H1 (cell line): Measurements from ENCODE around the gene KLHL5. TPM values are rescaled to one million over a fixed set of nuclear protein-coding genes. Genes with fewer than 3 reads are reported as not detected.

Experiments
- CTCF ChIA-PET: fragments of 300-600 bp; sonication (Branson Sonifier 250); formaldehyde crosslinking; loops from one replicate; lab custom pipeline; 2021; ENCODE audit not compliant: partially characterized antibody; lab: Charles Lee
- POLR2A ChIA-PET: fragments of 300-600 bp; sonication (Branson Sonifier 250); formaldehyde crosslinking; loops from one replicate; lab custom pipeline; 2021; ENCODE audit warnings: inconsistent platforms; ENCODE audit not compliant: partially characterized antibody; lab: Charles Lee
- DNase-seq, 2 experiments: peaks; one replicate each; pipeline versions ENCODE4 v3.0.0 to v3.0.0-alpha.2; 2010 to 2022; ENCODE audit warnings: low spot score in 2 of 2, low read depth in 1 of 2, mixed read lengths in 1 of 2
- FAIRE-seq: peaks from 2 replicates; lab custom pipeline; 2011; peaks lifted over from hg19 to GRCh38; lab: Jason Lieb, UNC
- H2AFZ ChIP-seq: 2 replicates; pipeline ENCODE4 v1.8.1; 2012; ENCODE audit warnings: low read length, inconsistent platforms
- H2AK5ac ChIP-seq: 2 replicates; pipeline ENCODE4 v1.6.1; 2013; ENCODE audit warnings: low read depth, low read length
- H2BK120ac ChIP-seq: replicated peaks from 2 replicates; pipeline ENCODE3; 2013; ENCODE audit warnings: low read depth, low read length, inconsistent platforms
- H2BK12ac ChIP-seq: 2 replicates; pipeline ENCODE4 v1.6.1; 2013; ENCODE audit warnings: low read depth, low read length
- H2BK15ac ChIP-seq: 2 replicates; pipeline ENCODE4 v1.6.1; 2013; ENCODE audit warnings: low read length
- H2BK20ac ChIP-seq: 2 replicates; pipeline ENCODE4 v1.6.1; 2013; ENCODE audit warnings: low read length
- H2BK5ac ChIP-seq: 2 replicates; pipeline ENCODE4 v1.6.1; 2013; ENCODE audit warnings: low read depth, low read length
- H3K14ac ChIP-seq: 2 replicates; pipeline ENCODE4 v1.6.1; 2013; ENCODE audit warnings: inconsistent platforms; ENCODE audit not compliant: insufficient read length
- H3K18ac ChIP-seq: 2 replicates; pipeline ENCODE4 v1.6.1; 2013; ENCODE audit warnings: low read length; ENCODE audit errors: extremely low read depth
- H3K23ac ChIP-seq: 2 replicates; pipeline ENCODE4 v1.6.1; 2013; ENCODE audit warnings: inconsistent platforms; ENCODE audit not compliant: insufficient read length
- H3K23me2 ChIP-seq: 2 replicates; pipeline ENCODE4 v1.6.1; 2013; ENCODE audit warnings: low read depth, low read length
- H3K27ac ChIP-seq: 2 replicates; pipeline ENCODE4 v1.6.1; 2011; ENCODE audit warnings: low read depth, low read length, inconsistent platforms
- H3K27me3 ChIP-seq, 4 experiments: replicated peaks in 1 of 4; 1 replicate in 1 of 4; 2 replicates in 3 of 4; pipeline versions ENCODE4 v1.6.1 to v1.8.1; 2011 to 2013; ENCODE audit warnings: low read length in 3 of 4, mild to moderate bottlenecking in 3 of 4, inconsistent platforms in 2 of 4, mixed read lengths in 2 of 4, moderate library complexity in 1 of 4; ENCODE audit not compliant: control insufficient read depth in 3 of 4, insufficient read depth in 3 of 4; ENCODE audit errors: extremely low read depth in 1 of 4
- H3K36me3 ChIP-seq, 4 experiments: 2 replicates each; pipeline versions ENCODE4 v1.6.1 to v1.8.1; 2011 to 2013; ENCODE audit warnings: mild to moderate bottlenecking in 4 of 4, low read length in 3 of 4, moderate library complexity in 2 of 4, control low read depth in 1 of 4, inconsistent platforms in 1 of 4; ENCODE audit not compliant: insufficient read depth in 4 of 4, control insufficient read depth in 2 of 4
- H3K4ac ChIP-seq: replicated peaks from 2 replicates; pipeline ENCODE3; 2013; ENCODE audit warnings: low read length, low read depth, mixed read lengths, inconsistent platforms; ENCODE audit not compliant: insufficient read length
- H3K4me1 ChIP-seq, 4 experiments: replicated peaks in 1 of 4; 1 replicate in 1 of 4; 2 replicates in 3 of 4; pipeline versions ENCODE4 v1.6.1 to v1.8.1; 2011 to 2013; ENCODE audit warnings: low read length in 3 of 4, inconsistent platforms in 2 of 4, mixed read lengths in 1 of 4; ENCODE audit not compliant: insufficient read depth in 4 of 4, control insufficient read depth in 3 of 4
- H3K4me2 ChIP-seq, 2 experiments: 2 replicates each; pipeline versions ENCODE4 v1.6.1 to v1.8.1; 2011 to 2013; ENCODE audit warnings: low read depth in 2 of 2, low read length in 2 of 2, control low read depth in 1 of 2, inconsistent platforms in 1 of 2, mild to moderate bottlenecking in 1 of 2; ENCODE audit not compliant: insufficient read depth in 1 of 2
- H3K4me3 ChIP-seq, 4 experiments: fragments of 200-600, 300-600 bp in 1 of 4; sonication (generic), shearing (Covaris generic), sonication (Bioruptor Twin) in 1 of 4; 2 replicates each; pipeline versions ENCODE4 v1.5.1 to v1.8.1; 2011 to 2016; ENCODE audit warnings: low read length in 4 of 4, low read depth in 3 of 4, control low read depth in 2 of 4, inconsistent platforms in 2 of 4, mild to moderate bottlenecking in 2 of 4, mixed read lengths in 1 of 4, moderate library complexity in 1 of 4; ENCODE audit not compliant: insufficient read depth in 2 of 4; ENCODE audit errors: extremely low read depth in 1 of 4
- H3K56ac ChIP-seq: replicated peaks from 2 replicates; pipeline ENCODE3; 2013; ENCODE audit warnings: low read depth, mild to moderate bottlenecking, mixed read lengths, low read length, inconsistent platforms; ENCODE audit not compliant: insufficient read length
- H3K79me1 ChIP-seq: 2 replicates; pipeline ENCODE4 v1.6.1; 2013; ENCODE audit warnings: low read depth, low read length, control low read depth
- H3K79me2 ChIP-seq, 2 experiments: 2 replicates each; pipeline versions ENCODE4 v1.6.1 to v1.8.1; 2012 to 2013; ENCODE audit warnings: low read length in 2 of 2, mild to moderate bottlenecking in 2 of 2, inconsistent platforms in 1 of 2; ENCODE audit not compliant: insufficient read depth in 2 of 2, control insufficient read depth in 1 of 2
- H3K9ac ChIP-seq, 4 experiments: replicated peaks in 1 of 4; 1 replicate in 1 of 4; 2 replicates in 3 of 4; pipeline versions ENCODE4 v1.6.1 to v1.8.1; 2011 to 2013; ENCODE audit warnings: low read depth in 3 of 4, low read length in 3 of 4, control low read depth in 2 of 4, mild to moderate bottlenecking in 2 of 4, moderate library complexity in 2 of 4, inconsistent platforms in 1 of 4; ENCODE audit errors: extremely low read depth in 1 of 4
- H3K9me3 ChIP-seq, 2 experiments: 2 replicates each; pipeline versions ENCODE4 v1.6.1 to v1.8.1; 2012 to 2013; ENCODE audit warnings: mild to moderate bottlenecking in 2 of 2, moderate library complexity in 2 of 2, control low read depth in 1 of 2, inconsistent platforms in 1 of 2, low read depth in 1 of 2, low read length in 1 of 2, mixed read lengths in 1 of 2; ENCODE audit not compliant: insufficient read depth in 2 of 2
- H4K20me1 ChIP-seq, 2 experiments: replicated peaks in 1 of 2; 2 replicates each; pipeline versions ENCODE3 to v1.8.1; 2011 to 2013; ENCODE audit warnings: inconsistent platforms in 2 of 2, low read length in 2 of 2, mild to moderate bottlenecking in 1 of 2; ENCODE audit not compliant: insufficient read depth in 2 of 2, control insufficient read depth in 1 of 2
- H4K5ac ChIP-seq: 2 replicates; pipeline ENCODE4 v1.6.1; 2013; ENCODE audit warnings: low read length, low read depth, mixed read lengths, inconsistent platforms; ENCODE audit not compliant: insufficient read length
- H4K8ac ChIP-seq: 2 replicates; pipeline ENCODE4 v1.8.0; 2013; ENCODE audit warnings: mild to moderate bottlenecking, moderate library complexity, low read length, inconsistent platforms; ENCODE audit not compliant: insufficient read depth; ENCODE audit errors: extremely low read depth
- H4K91ac ChIP-seq: replicated peaks from 2 replicates; pipeline ENCODE3; 2013; ENCODE audit warnings: low read length, mixed read lengths, inconsistent platforms; ENCODE audit not compliant: insufficient read length
- SP2 ChIP-seq: IDR thresholded peaks from 2 replicates; pipeline ENCODE4 v1.6.1; 2012; ENCODE audit warnings: mild to moderate bottlenecking, low read length, inconsistent platforms
- SUZ12 ChIP-seq: fragments of 200-600 bp; sonication (generic); IDR thresholded peaks from 2 replicates; pipeline ENCODE4 v1.6.1; 2012; ENCODE audit warnings: mild to moderate bottlenecking, inconsistent platforms, low read length, moderate library complexity, mixed read lengths
- WGBS, 2 experiments: shearing (Covaris generic) in 1 of 2; methylation state at CpG; one replicate each; pipeline versions ENCODE4 v1.1.6 to v1.1.7; 2013 to 2015; ENCODE audit warnings: low lambda C conversion rate in 2 of 2, mixed read lengths in 2 of 2, inconsistent platforms in 1 of 2, low coverage in 1 of 2, missing lambda C conversion rate in 1 of 2; ENCODE audit not compliant: insufficient replicate concordance in 2 of 2, insufficient coverage in 1 of 2, insufficient read length in 1 of 2; ENCODE audit errors: extremely low coverage in 1 of 2, missing lambda C conversion rate in 1 of 2; 5-methylcytosine and 5-hydroxymethylcytosine counted together
- polyA plus RNA-seq, 7 experiments: library from polyadenylated mRNA; depleted of rRNA in 3 of 7; stranded (reverse) in 5 of 7; unstranded in 2 of 7; fragments of >200 nt in 5 of 7; fragments of 200-250 nt in 2 of 7; gene quantifications; 1 replicate in 5 of 7; 2 replicates in 1 of 7; 4 replicates in 1 of 7; pipeline versions ENCODE4 v1.2.1 to v1.2.3, GENCODE V29; 2011 to 2013; ENCODE audit warnings: missing spikeins in 2 of 7, mixed read lengths in 2 of 7
- total RNA-seq: library from RNA; stranded (reverse); fragmentation: NEBNext Ultra II Directional; extraction: Animal tissue kit (Norgen Biotek cat#: 25700); gene quantifications from 2 replicates; pipeline ENCODE4 v1.2.1, GENCODE V29; 2021

Gene KLHL5
- total and polyA plus RNA-seq, 2 of the 8 experiments (the other 6 are each of a cell fraction or from before 2014, with no cell fraction given), result 13.0 to 23.6 TPM

- POLR2A ChIA-PET, result no interaction called here
- H4K8ac ChIP-seq, result no peak overlapping the region
- peak overlapping the region; percentile 78; the same call in 1 of the 2 replicates for H2AFZ ChIP-seq
- TF ChIP-seq SP2 (no peak), SUZ12 (no peak)
These were observed 24.1 kb upstream of the KLHL5 start for GRCh38 chr4:39037941-39038340.

More at GRCh38 chr4:39037941-39038340, 24.1 kb upstream of the KLHL5 start:
- H3K27ac ChIP-seq, result no peak overlapping the region
- H3K79me1 ChIP-seq, result no peaks in the 10 kb centered on the region
- H3K9ac ChIP-seq, result no peak overlapping the region
- H4K91ac ChIP-seq, result no peak overlapping the region
- H2BK20ac ChIP-seq, result no peak overlapping the region
- H3K56ac ChIP-seq, result no peak overlapping the region
- H3K27me3 ChIP-seq, result no peaks in the 10 kb centered on the region
- no peaks in the 10 kb centered on the region for H3K79me2 ChIP-seq
- H4K5ac ChIP-seq, result no peak overlapping the region
- H2BK15ac ChIP-seq, result no peak overlapping the region
- H2BK120ac ChIP-seq, result no peak overlapping the region
- peaks cover 0 to 3% (median 0%) of the 10 kb centered on the region in 4 experiments; a peak in 2 of 7 replicates for H3K4me1 ChIP-seq
- H4K20me1 ChIP-seq, result no peaks in the 10 kb centered on the region
- H3K4me3 ChIP-seq, result no peak overlapping the region
- DNase-seq (no peak), FAIRE-seq (no peak)
- no peak overlapping the region for H3K18ac ChIP-seq
- H3K4me2 ChIP-seq, result no peak overlapping the region
- no peak overlapping the region for H2AK5ac ChIP-seq
- H3K4ac ChIP-seq, result no peak overlapping the region
- CTCF ChIA-PET, result interaction anchor here (0.7 kb wide), 1 partner anchor 97 kb away, joined by 3 read pairs; no protein-coding TSS in a partner anchor
- no peak overlapping the region for H3K14ac ChIP-seq
- H2BK5ac ChIP-seq, result no peak overlapping the region
- WGBS, 2 experiments, result 86% methylated on average over 3 of the region's 3 CpGs; no CpG with 5 or more reads in 1 of the 2 experiments
- no peak overlapping the region for H3K23ac ChIP-seq
- no peak overlapping the region for H2BK12ac ChIP-seq
- no peaks in the 10 kb centered on the region for H3K9me3 ChIP-seq
- no peaks in the 10 kb centered on the region for H3K23me2 ChIP-seq
- H3K36me3 ChIP-seq, result no peaks in the 10 kb centered on the region
